ENCODE data around the gene ITGB8.

ITGB8 gene

DNA sequence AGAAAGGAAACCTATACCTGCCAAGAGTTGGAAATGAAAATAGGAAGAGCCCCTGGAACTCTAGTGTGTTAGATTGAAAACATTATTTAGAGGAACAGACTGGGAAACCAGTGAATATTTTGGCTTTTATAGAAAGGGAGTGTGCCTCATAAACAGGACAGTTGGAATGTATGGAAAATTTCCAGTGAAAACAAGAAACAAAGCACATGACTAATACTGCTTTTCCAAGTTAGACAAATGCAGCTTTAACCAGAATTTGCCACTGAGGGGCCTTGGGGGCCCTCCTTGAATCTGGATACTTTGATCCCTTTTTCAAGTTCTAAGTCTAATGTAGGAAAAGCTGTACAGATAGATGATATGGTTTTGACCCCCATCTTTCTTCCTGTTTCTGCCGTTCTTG lies 21.2 kb downstream of the ITGB8 start:
- ATAC-seq (ENCODE audit: low read depth) (peak; percentile 17; the same call in 2 of the 3 replicates), DNase-seq (ENCODE audit: low spot score) (no peak)
- H3K27ac ChIP-seq (ENCODE audit: poor library complexity, severe bottlenecking), result peak overlapping the region; percentile 99
- no peaks in the 10 kb centered on the region for H3K27me3 ChIP-seq (ENCODE audit: insufficient read depth, poor library complexity, severe bottlenecking)
- H3K4me1 ChIP-seq (ENCODE audit: insufficient read depth, poor library complexity, severe bottlenecking), result peaks cover 37% of the 10 kb centered on the region
- TF ChIP-seq, protein P1, sequence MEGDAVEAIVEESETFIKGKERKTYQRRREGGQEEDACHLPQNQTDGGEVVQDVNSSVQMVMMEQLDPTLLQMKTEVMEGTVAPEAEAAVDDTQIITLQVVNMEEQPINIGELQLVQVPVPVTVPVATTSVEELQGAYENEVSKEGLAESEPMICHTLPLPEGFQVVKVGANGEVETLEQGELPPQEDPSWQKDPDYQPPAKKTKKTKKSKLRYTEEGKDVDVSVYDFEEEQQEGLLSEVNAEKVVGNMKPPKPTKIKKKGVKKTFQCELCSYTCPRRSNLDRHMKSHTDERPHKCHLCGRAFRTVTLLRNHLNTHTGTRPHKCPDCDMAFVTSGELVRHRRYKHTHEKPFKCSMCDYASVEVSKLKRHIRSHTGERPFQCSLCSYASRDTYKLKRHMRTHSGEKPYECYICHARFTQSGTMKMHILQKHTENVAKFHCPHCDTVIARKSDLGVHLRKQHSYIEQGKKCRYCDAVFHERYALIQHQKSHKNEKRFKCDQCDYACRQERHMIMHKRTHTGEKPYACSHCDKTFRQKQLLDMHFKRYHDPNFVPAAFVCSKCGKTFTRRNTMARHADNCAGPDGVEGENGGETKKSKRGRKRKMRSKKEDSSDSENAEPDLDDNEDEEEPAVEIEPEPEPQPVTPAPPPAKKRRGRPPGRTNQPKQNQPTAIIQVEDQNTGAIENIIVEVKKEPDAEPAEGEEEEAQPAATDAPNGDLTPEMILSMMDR (IDR thresholded peaks at IDR 0.05; ENCODE audit: poor library complexity, severe bottlenecking), result no peak
- H3K4me3 ChIP-seq (ENCODE audit: severe bottlenecking), result no peak overlapping the region
- H3K9me3 ChIP-seq (ENCODE audit: severe bottlenecking), result no peaks in the 10 kb centered on the region
- H3K36me3 ChIP-seq (ENCODE audit: low read depth), result no peaks in the 10 kb centered on the region; the same call in 1 of the 2 replicates

DNA sequence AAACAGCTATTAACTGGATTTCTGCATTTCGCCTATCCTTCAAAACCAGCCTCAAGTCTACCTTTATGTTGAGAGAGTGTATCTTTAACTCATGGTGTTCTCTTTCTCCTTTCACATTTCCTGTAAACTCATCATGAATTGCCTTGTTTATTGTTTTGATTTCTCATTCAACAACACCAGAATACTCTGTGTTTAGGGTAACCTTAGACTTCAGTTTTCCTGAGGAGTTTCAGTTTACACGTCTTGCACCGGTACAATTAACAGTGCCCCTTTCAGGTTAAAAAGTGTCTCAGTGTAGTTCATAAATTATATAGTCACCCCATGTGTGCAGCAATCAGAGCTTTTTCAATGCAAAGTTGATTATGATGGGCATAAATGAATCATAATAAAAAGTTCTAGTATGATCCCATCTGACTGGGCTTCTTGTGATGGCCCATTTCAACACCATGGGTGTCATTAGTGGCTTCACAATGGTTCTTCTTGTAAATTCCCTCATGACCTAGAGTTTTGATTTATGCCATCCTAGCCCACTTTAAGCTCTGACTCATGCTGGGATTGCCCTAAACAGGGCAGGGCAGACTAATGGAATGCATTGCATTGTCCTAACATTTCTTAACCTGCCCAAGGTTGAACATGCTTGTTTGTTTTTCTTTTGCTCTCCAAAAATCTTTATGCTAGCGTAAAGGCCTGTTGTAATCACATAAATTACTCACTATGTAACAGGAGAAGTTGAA lies 22.0 kb downstream of the ITGB8 start:
- Histone ChIP-seq H3K36me3 (ENCODE audit: low read depth) (no peaks in the 10 kb centered on the region; the same call in 1 of the 2 replicates), H3K27me3 (ENCODE audit: insufficient read depth, poor library complexity, severe bottlenecking) (no peaks in the 10 kb centered on the region), H3K9me3 (ENCODE audit: severe bottlenecking) (no peaks in the 10 kb centered on the region), H3K4me3 (ENCODE audit: severe bottlenecking) (no peak overlapping the region), H3K4me1 (ENCODE audit: insufficient read depth, poor library complexity, severe bottlenecking) (peaks cover 37% of the 10 kb centered on the region), H3K27ac (ENCODE audit: poor library complexity, severe bottlenecking) (peak overlapping the region; percentile 99)
- ATAC-seq (ENCODE audit: low read depth) (peak; percentile 94), DNase-seq (ENCODE audit: low spot score) (peak; percentile 82)
- TF ChIP-seq, protein P1 (IDR thresholded peaks at IDR 0.05; ENCODE audit: poor library complexity, severe bottlenecking), result peak; percentile 5

DNA sequence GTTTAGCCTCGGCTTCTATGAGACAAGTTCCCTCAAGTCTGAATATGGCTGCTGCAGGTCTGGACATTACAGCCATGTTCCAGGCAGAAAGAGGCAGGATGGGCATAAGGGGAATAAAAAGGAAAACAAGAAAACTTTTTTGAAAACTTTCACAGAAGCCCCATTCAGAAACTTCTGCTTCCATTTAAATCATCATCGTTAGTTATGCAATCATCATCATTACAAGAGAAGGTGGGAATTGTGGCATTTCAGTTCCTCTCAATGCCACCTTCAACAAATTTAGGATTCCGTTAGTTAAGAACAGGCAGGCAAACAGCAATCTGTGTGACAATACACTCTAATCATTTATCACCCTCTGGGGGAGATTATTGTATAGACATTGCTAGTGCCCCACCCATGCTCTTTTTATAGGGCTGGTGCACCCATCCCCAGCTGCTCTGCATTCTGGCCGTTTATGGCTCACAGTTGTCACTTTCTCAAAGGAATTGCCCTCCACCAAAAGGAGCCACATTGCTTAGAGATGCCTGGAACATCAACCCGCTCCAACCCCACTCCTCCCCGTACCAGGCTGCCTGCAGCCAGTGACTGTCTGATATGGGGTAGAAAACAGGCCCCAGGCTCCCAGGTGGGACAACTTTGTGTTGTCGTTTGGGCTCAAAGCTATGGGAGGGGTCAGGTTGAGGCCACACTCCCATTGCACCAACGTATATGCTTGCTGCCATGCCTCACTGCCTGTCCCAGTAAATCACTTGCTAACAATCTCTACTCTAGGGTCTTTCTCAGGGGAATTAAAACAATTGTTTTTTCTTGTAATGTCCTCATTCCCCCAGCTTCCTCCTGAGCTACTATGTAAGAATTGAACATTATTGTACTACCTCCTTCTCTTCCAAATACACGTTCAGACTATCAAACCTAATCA lies 24.2 kb downstream of the ITGB8 start:
- Histone ChIP-seq H3K4me3 (ENCODE audit: severe bottlenecking) (no peak overlapping the region), H3K4me1 (ENCODE audit: insufficient read depth, poor library complexity, severe bottlenecking) (peaks cover 37% of the 10 kb centered on the region), H3K27me3 (ENCODE audit: insufficient read depth, poor library complexity, severe bottlenecking) (no peaks in the 10 kb centered on the region), H3K36me3 (ENCODE audit: low read depth) (no peaks in the 10 kb centered on the region; the same call in 1 of the 2 replicates), H3K9me3 (ENCODE audit: severe bottlenecking) (no peaks in the 10 kb centered on the region), H3K27ac (ENCODE audit: poor library complexity, severe bottlenecking) (peak overlapping the region; percentile 99)
- DNase-seq (ENCODE audit: low spot score), result no peak
- ATAC-seq (ENCODE audit: low read depth), result no peak
- TF ChIP-seq, protein P1 (IDR thresholded peaks at IDR 0.05; ENCODE audit: poor library complexity, severe bottlenecking), result no peak

DNA sequence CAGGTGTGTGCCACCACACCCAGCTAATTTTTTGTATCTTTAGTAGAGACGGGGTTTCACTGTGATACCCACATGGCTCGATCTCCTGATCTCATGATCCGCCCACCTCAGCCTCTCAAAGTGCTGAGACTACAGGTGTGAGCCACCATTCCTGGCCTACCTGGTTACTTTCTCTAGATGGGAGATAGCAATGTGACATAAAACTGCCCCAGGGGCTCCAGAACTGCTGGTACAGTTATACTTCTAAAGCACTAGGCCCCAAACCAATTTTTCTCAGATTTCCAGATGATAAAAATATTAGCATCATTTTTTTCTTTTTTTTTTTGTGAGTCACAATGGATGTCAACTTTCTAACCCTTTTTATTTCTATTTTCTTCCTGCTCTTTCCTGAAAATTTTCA lies 27.4 kb downstream of the ITGB8 start:
- Histone ChIP-seq H3K4me3 (ENCODE audit: severe bottlenecking) (no peak overlapping the region), H3K9me3 (ENCODE audit: severe bottlenecking) (no peaks in the 10 kb centered on the region), H3K36me3 (ENCODE audit: low read depth) (peaks cover 6% of the 10 kb centered on the region; the same call in 1 of the 2 replicates), H3K27ac (ENCODE audit: poor library complexity, severe bottlenecking) (no peak overlapping the region), H3K27me3 (ENCODE audit: insufficient read depth, poor library complexity, severe bottlenecking) (no peaks in the 10 kb centered on the region), H3K4me1 (ENCODE audit: insufficient read depth, poor library complexity, severe bottlenecking) (peaks cover 27% of the 10 kb centered on the region)
- DNase-seq (ENCODE audit: low spot score), result no peak
- TF ChIP-seq, protein P1 (IDR thresholded peaks at IDR 0.05; ENCODE audit: poor library complexity, severe bottlenecking), result no peak
- no peak for ATAC-seq (ENCODE audit: low read depth)

Measured in RWPE2 (cell line).